OCI-LY1 (cell line): ENCODE results near the gene EYA2.

ENCODE experiments used
- EZH2 ChIP-seq: fragments of 200-600 bp; sonication (generic), shearing (Covaris generic); IDR thresholded peaks from 2 replicates; pipeline ENCODE4 v1.8.0; 2017; ENCODE audit warnings: borderline replicate concordance, mixed run types, mild to moderate bottlenecking, antibody characterized with exemption, low read length, moderate library complexity, mixed read lengths
- TF ChIP-seq, protein P1 (sequence below): fragments of 200-600 bp; sonication (generic), shearing (Covaris generic); IDR thresholded peaks from 2 replicates; pipeline ENCODE4 v1.5.1; 2017; ENCODE audit warnings: mild to moderate bottlenecking, antibody characterized with exemption, low read length, moderate library complexity, mixed read lengths

DNA sequence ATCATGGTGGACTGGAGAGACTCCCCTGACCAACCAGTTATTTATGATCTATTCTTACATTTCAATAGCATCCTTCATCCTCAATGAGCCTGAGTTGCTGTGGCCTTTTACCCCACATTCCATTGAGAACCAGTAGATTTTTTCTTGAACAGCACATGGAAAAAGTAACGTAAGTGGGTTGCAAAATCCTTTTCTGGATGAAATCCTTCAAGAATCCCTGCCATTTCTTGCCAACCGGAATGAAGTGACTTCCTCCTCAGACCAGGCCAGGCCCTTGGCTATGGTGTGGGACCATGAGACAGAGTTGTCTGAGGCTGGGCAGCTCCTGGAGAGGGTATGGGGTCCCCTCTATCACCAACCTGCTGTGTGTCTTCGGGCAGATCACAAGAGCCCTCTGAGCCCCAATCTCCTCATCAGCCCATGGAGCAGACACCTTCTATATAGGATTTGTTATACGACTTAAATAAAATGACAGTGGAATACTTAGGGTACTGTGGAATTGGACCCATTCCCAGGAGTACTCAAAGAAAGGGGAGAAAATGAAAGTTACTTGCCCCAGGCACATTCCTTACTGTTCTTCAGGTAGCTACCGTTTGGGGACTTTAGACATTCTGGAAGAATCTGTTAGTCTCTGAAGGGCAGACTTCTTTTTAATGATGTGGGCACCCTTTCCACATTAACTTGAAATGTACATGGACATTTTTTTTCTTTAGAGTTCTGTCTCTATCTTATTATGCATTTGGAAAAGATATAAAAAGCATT, 10.9 kb downstream of the EYA2 start:
- TF ChIP-seq, protein P1, sequence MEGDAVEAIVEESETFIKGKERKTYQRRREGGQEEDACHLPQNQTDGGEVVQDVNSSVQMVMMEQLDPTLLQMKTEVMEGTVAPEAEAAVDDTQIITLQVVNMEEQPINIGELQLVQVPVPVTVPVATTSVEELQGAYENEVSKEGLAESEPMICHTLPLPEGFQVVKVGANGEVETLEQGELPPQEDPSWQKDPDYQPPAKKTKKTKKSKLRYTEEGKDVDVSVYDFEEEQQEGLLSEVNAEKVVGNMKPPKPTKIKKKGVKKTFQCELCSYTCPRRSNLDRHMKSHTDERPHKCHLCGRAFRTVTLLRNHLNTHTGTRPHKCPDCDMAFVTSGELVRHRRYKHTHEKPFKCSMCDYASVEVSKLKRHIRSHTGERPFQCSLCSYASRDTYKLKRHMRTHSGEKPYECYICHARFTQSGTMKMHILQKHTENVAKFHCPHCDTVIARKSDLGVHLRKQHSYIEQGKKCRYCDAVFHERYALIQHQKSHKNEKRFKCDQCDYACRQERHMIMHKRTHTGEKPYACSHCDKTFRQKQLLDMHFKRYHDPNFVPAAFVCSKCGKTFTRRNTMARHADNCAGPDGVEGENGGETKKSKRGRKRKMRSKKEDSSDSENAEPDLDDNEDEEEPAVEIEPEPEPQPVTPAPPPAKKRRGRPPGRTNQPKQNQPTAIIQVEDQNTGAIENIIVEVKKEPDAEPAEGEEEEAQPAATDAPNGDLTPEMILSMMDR: no peak
- TF ChIP-seq EZH2: no peak
